ENCODE measurements around the gene CD247. TPM values are rescaled to one million over a fixed set of nuclear protein-coding genes. Genes with fewer than 3 reads are reported as not detected.

The CD247 gene
- total and polyA plus RNA-seq, 10 of the 15 experiments (the other 5 are each of a cell fraction or from before 2014, with no cell fraction given) = 0.10 to 0.77 (median 0.30) TPM

GRCh38 chr1:167443757-167444156, 74.6 kb downstream of the CD247 start:
- Histone ChIP-seq H3K27me3 (replicated peaks in 1 of 2; ENCODE audit: control insufficient read depth in 2 of 2, insufficient read depth in 2 of 2, low read length in 1 of 2) (peaks cover 0 to 2% of the 10 kb centered on the region in 2 experiments; a peak in 1 of 4 replicates), H3K4me2 (ENCODE audit: control insufficient read depth, insufficient read depth) (no peak overlapping the region), H3K27ac (ENCODE audit: control insufficient read depth, insufficient read depth) (no peak overlapping the region), H3K9ac (ENCODE audit: control insufficient read depth, insufficient read depth, low read length) (no peak overlapping the region), H3K4me3 (no peak overlapping the region), H3K9me3 (replicated peaks; ENCODE audit: control insufficient read depth, insufficient read depth, low read length) (no peaks in the 10 kb centered on the region), H2AFZ (ENCODE audit: control insufficient read depth, low read depth, low read length) (no peak overlapping the region), H3K4me1 (ENCODE audit: control insufficient read depth, insufficient read depth, low read length) (peaks cover 17% of the 10 kb centered on the region), H3K36me3 (ENCODE audit: control insufficient read depth in 2 of 2, insufficient read depth in 2 of 2, low read length in 1 of 2) (no peaks in the 10 kb centered on the region), H3K79me2 (ENCODE audit: control insufficient read depth, insufficient read depth, low read length) (no peaks in the 10 kb centered on the region), H4K20me1 (ENCODE audit: control insufficient read depth, insufficient read depth) (no peaks in the 10 kb centered on the region)
- ATAC-seq (no peak), FAIRE-seq (no peak), DNase-seq (ENCODE audit: low read depth, low spot score) (no peak)
- intact Hi-C loops (cut with micrococcal nuclease; ENCODE audit: unreplicated experiment) = loop anchor here (10.0 kb wide), 2 partner anchors 319 to 529 kb away; no protein-coding TSS in a partner anchor
- ChIA-PET CTCF (interaction anchor here (0.9 to 5.5 kb wide), 13 partner anchors 11 to 383 kb away, joined by 3 to 55 read pairs (median 6); partner anchors contain the start of gene POU2F1), RAD21 (ENCODE audit: unreplicated experiment) (interaction anchor here (0.8 to 2.4 kb wide), 7 partner anchors 91 to 377 kb away, joined by 3 to 11 read pairs (median 4); partner anchors contain the start of genes CREG1 and POU2F1), POLR2A (interaction anchor here (0.6 kb wide), 1 partner anchor 129 kb away, joined by 3 read pairs; no protein-coding TSS in a partner anchor), SMC1A (ENCODE audit: uncharacterized antibody, unreplicated experiment) (interaction anchor here (0.6 to 4.9 kb wide), 12 partner anchors 11 to 987 kb away, joined by 3 to 43 read pairs (median 3); partner anchors contain the start of gene POU2F1)
- no peak for TF ChIP-seq JUNB (IDR thresholded peaks at IDR 0.05)
- TF ChIP-seq BCL11A (IDR thresholded peaks at IDR 0.05; ENCODE audit: low read depth, low read length) = no peak
- TF ChIP-seq MTA3 (IDR thresholded peaks at IDR 0.05; ENCODE audit: borderline replicate concordance, low read length) = no peak
- no peak for TF ChIP-seq RAD51 (IDR thresholded peaks at IDR 0.05)
- no peak for TF ChIP-seq FOXM1 (IDR thresholded peaks at IDR 0.05; ENCODE audit: low read depth, low read length)
- no peak for TF ChIP-seq RELB (IDR thresholded peaks at IDR 0.05; ENCODE audit: low read depth)
- TF ChIP-seq ELK1 (IDR thresholded peaks at IDR 0.05; ENCODE audit: low read depth, low read length) = no peak
- no peak for TF ChIP-seq E4F1 (IDR thresholded peaks at IDR 0.05; ENCODE audit: borderline replicate concordance, partially characterized antibody)
- no peak for TF ChIP-seq TCF3 (IDR thresholded peaks at IDR 0.05; ENCODE audit: borderline replicate concordance, insufficient read depth, low read depth, low read length)
- TF ChIP-seq POLR2AphosphoS5 (IDR thresholded peaks at IDR 0.05; ENCODE audit: low read length) = no peak
- in situ Hi-C loops (cut with MboI) = loop anchor here (5.0 to 10.0 kb wide), 3 partner anchors 179 to 529 kb away; no protein-coding TSS in a partner anchor
- 66% methylated on average over 5 of the region's 5 CpGs for WGBS (ENCODE audit: insufficient coverage, insufficient replicate concordance, low lambda C conversion rate, missing lambda C conversion rate)
- BruUV-seq (replicated peaks) = no TSS peak
